ENCODE measurements around the gene CHST1. TPM values are rescaled to one million over a fixed set of nuclear protein-coding genes. Genes with fewer than 3 reads are reported as not detected.

The CHST1 gene
- total RNA-seq, 3 donors from 2014 or later (not counting 1 experiment from before 2014, with no cell fraction given), result not detected

GRCh38 chr11:45620243-45620642, 45.2 kb downstream of the CHST1 start:
- Mint-ChIP-seq H3K4me3 (no peak overlapping the region), H3K27ac (no peak overlapping the region), H3K36me3 (no peaks in the 10 kb centered on the region), H3K27me3 (ENCODE audit: low read depth in 2 of 2) (peaks cover 18 to 59% of the 10 kb centered on the region in 2 donors), H3K9me3 (no peaks in the 10 kb centered on the region), H3K4me1 (no peaks in the 10 kb centered on the region)
- H3K9me3 ChIP-seq (ENCODE audit: control insufficient read depth, insufficient read depth, low read length), result peaks cover 12% of the 10 kb centered on the region
- intact Hi-C loops (cut with micrococcal nuclease), result no loop called here
- WGBS (ENCODE audit: insufficient coverage), result 81% methylated on average over 3 of the region's 3 CpGs
- H3K27me3 ChIP-seq (ENCODE audit: control insufficient read depth, insufficient read depth, low read length), result no peaks in the 10 kb centered on the region
- no peak overlapping the region for H3K27ac ChIP-seq (ENCODE audit: low read length)
- ATAC-seq, result no peak
- no peaks in the 10 kb centered on the region for H3K4me1 ChIP-seq (ENCODE audit: control insufficient read depth, insufficient read depth, low read length)
- H3K36me3 ChIP-seq (ENCODE audit: control insufficient read depth, insufficient read depth, low read length), result no peaks in the 10 kb centered on the region
- TF ChIP-seq CTCF (IDR thresholded peaks at IDR 0.05), result no peak
- DNase-seq, result no peak
- no peak overlapping the region for H3K4me3 ChIP-seq (ENCODE audit: low read length)

GRCh38 chr11:45618897-45619296, 46.5 kb downstream of the CHST1 start:
- Histone ChIP-seq H3K4me1 (ENCODE audit: control insufficient read depth, insufficient read depth, low read length) (no peaks in the 10 kb centered on the region), H3K36me3 (ENCODE audit: control insufficient read depth, insufficient read depth, low read length) (no peaks in the 10 kb centered on the region), H3K9me3 (ENCODE audit: control insufficient read depth, insufficient read depth, low read length) (peaks cover 12% of the 10 kb centered on the region), H3K27ac (ENCODE audit: low read length) (no peak overlapping the region), H3K4me3 (ENCODE audit: low read length) (no peak overlapping the region), H3K27me3 (ENCODE audit: control insufficient read depth, insufficient read depth, low read length) (no peaks in the 10 kb centered on the region)
- no peak overlapping the region for H3K4me3 Mint-ChIP-seq
- DNase-seq (no peak), ATAC-seq (no peak)
- peaks cover 13 to 60% of the 10 kb centered on the region in 2 donors for H3K27me3 Mint-ChIP-seq (ENCODE audit: low read depth in 2 of 2)
- no peak for TF ChIP-seq CTCF (IDR thresholded peaks at IDR 0.05)
- no peak overlapping the region for H3K27ac Mint-ChIP-seq
- intact Hi-C loops (cut with micrococcal nuclease), result no loop called here
- no peaks in the 10 kb centered on the region for H3K4me1 Mint-ChIP-seq
- no peaks in the 10 kb centered on the region for H3K36me3 Mint-ChIP-seq
- H3K9me3 Mint-ChIP-seq, result no peaks in the 10 kb centered on the region

GRCh38 chr11:45617871-45618601, 47.4 kb downstream of the CHST1 start:
- no peak overlapping the region for H3K4me3 Mint-ChIP-seq
- DNase-seq (no peak), ATAC-seq (no peak)
- 44% methylated on average over 9 of the region's 9 CpGs for WGBS (ENCODE audit: insufficient coverage)
- no peaks in the 10 kb centered on the region for H3K36me3 ChIP-seq (ENCODE audit: control insufficient read depth, insufficient read depth, low read length)
- H3K9me3 Mint-ChIP-seq, result no peaks in the 10 kb centered on the region
- intact Hi-C loops (cut with micrococcal nuclease), result no loop called here
- H3K9me3 ChIP-seq (ENCODE audit: control insufficient read depth, insufficient read depth, low read length), result peaks cover 12% of the 10 kb centered on the region
- H3K4me1 Mint-ChIP-seq, result no peaks in the 10 kb centered on the region
- H3K4me1 ChIP-seq (ENCODE audit: control insufficient read depth, insufficient read depth, low read length), result no peaks in the 10 kb centered on the region
- H3K4me3 ChIP-seq (ENCODE audit: low read length), result no peak overlapping the region
- H3K27me3 Mint-ChIP-seq (ENCODE audit: low read depth in 2 of 2), result peaks cover 13 to 51% of the 10 kb centered on the region in 2 donors
- H3K27ac Mint-ChIP-seq, result no peak overlapping the region
- no peaks in the 10 kb centered on the region for H3K27me3 ChIP-seq (ENCODE audit: control insufficient read depth, insufficient read depth, low read length)
- H3K36me3 Mint-ChIP-seq, result no peaks in the 10 kb centered on the region
- no peak for TF ChIP-seq CTCF (IDR thresholded peaks at IDR 0.05)
- H3K27ac ChIP-seq (ENCODE audit: low read length), result no peak overlapping the region
